Measurements from ENCODE around the gene CLIP4.
A peak's percentile ranks its signal among the peaks of the same experiment; 100 is the strongest.

Gene CLIP4

GRCh38 chr2:29100564-29100963 is 14.7 kb upstream of the CLIP4 start:
- TF ChIP-seq ARNTL (CRISPR knock-in tag; IDR thresholded peaks at IDR 0.05; ENCODE audit: borderline replicate concordance, low read depth) = no peak
- TF ChIP-seq TCF4 (CRISPR knock-in tag; IDR thresholded peaks at IDR 0.05; ENCODE audit: borderline replicate concordance) = no peak
- no peak for TF ChIP-seq RARB (CRISPR knock-in tag; IDR thresholded peaks at IDR 0.05)
- no peak for TF ChIP-seq OSR1 (CRISPR knock-in tag; IDR thresholded peaks at IDR 0.05)
- TF ChIP-seq ZFP3 (CRISPR knock-in tag; IDR thresholded peaks at IDR 0.05) = no peak
- TF ChIP-seq TOX (CRISPR knock-in tag; IDR thresholded peaks at IDR 0.05; ENCODE audit: borderline replicate concordance) = no peak
- TF ChIP-seq PATZ1 (CRISPR knock-in tag; IDR thresholded peaks at IDR 0.05; ENCODE audit: borderline replicate concordance) = no peak
- TF ChIP-seq ZFP30 (CRISPR knock-in tag; IDR thresholded peaks at IDR 0.05) = no peak
- no peak for TF ChIP-seq CSRNP3 (CRISPR knock-in tag; IDR thresholded peaks at IDR 0.05)
- TF ChIP-seq ZC3H10 (CRISPR knock-in tag; IDR thresholded peaks at IDR 0.05) = no peak
- TF ChIP-seq ISL1 (CRISPR knock-in tag; IDR thresholded peaks at IDR 0.05) = no peak
- no peak for TF ChIP-seq ZNF70 (CRISPR knock-in tag; IDR thresholded peaks at IDR 0.05)
- no peak for TF ChIP-seq SNAI2 (CRISPR knock-in tag; IDR thresholded peaks at IDR 0.05)
- no peak for TF ChIP-seq ZNF565 (CRISPR knock-in tag; conservative IDR thresholded peaks at IDR 0.05; ENCODE audit: low read depth)
- TF ChIP-seq GLIS3 (CRISPR knock-in tag; IDR thresholded peaks at IDR 0.05) = no peak
- TF ChIP-seq ESRRG (CRISPR knock-in tag; IDR thresholded peaks at IDR 0.05) = no peak
- no peak for ATAC-seq

- no peak for ATAC-seq
- TF ChIP-seq TSHZ2 (CRISPR knock-in tag; IDR thresholded peaks at IDR 0.05) (no peak), ISL1 (CRISPR knock-in tag; IDR thresholded peaks at IDR 0.05) (no peak), PATZ1 (CRISPR knock-in tag; IDR thresholded peaks at IDR 0.05; ENCODE audit: borderline replicate concordance) (no peak), OSR1 (CRISPR knock-in tag; IDR thresholded peaks at IDR 0.05) (no peak), GLIS3 (CRISPR knock-in tag; IDR thresholded peaks at IDR 0.05) (no peak), ZC3H10 (CRISPR knock-in tag; IDR thresholded peaks at IDR 0.05) (no peak), TCF4 (CRISPR knock-in tag; IDR thresholded peaks at IDR 0.05; ENCODE audit: borderline replicate concordance) (no peak), SNAI2 (CRISPR knock-in tag; IDR thresholded peaks at IDR 0.05) (no peak), ZNF70 (CRISPR knock-in tag; IDR thresholded peaks at IDR 0.05) (no peak), ZNF8 (CRISPR knock-in tag; IDR thresholded peaks at IDR 0.05) (no peak), POU6F1 (CRISPR knock-in tag; IDR thresholded peaks at IDR 0.05; ENCODE audit: borderline replicate concordance, low read depth) (no peak), BACH2 (CRISPR knock-in tag; IDR thresholded peaks at IDR 0.05; ENCODE audit: borderline replicate concordance) (no peak), TOX (CRISPR knock-in tag; IDR thresholded peaks at IDR 0.05; ENCODE audit: borderline replicate concordance) (no peak), ZFP3 (CRISPR knock-in tag; IDR thresholded peaks at IDR 0.05) (no peak)
Observed at GRCh38 chr2:29104688-29105087, 10.5 kb upstream of the CLIP4 start.

- peak; percentile 45; the same call in 2 of the 3 replicates for ATAC-seq
- no peak for TF ChIP-seq RARB (CRISPR knock-in tag; IDR thresholded peaks at IDR 0.05)
- no peak for TF ChIP-seq ESRRG (CRISPR knock-in tag; IDR thresholded peaks at IDR 0.05)
- TF ChIP-seq TCF4 (CRISPR knock-in tag; IDR thresholded peaks at IDR 0.05; ENCODE audit: borderline replicate concordance) = no peak
- no peak for TF ChIP-seq ZNF565 (CRISPR knock-in tag; conservative IDR thresholded peaks at IDR 0.05; ENCODE audit: low read depth)
- no peak for TF ChIP-seq GLIS3 (CRISPR knock-in tag; IDR thresholded peaks at IDR 0.05)
Observed at GRCh38 chr2:29105375-29105774, 9.8 kb upstream of the CLIP4 start.

Data from SK-N-SH treated with all-trans-retinoic acid at 6 μM for 48 hours (cell line).